Tibial nerve (tissue), 3 donors: ENCODE results near the gene BHLHA15.

ENCODE experiments used
- CTCF ChIP-seq, 5 experiments: fragments of 200-600 bp in 3 of 5; fragments of 450-650 bp in 2 of 5; sonication (generic) in 3 of 5; IDR thresholded peaks; one replicate each; pipeline ENCODE4 v1.5.1; 2016 to 2019; ENCODE audit warnings: antibody characterized with exemption in 5 of 5, mild to moderate bottlenecking in 3 of 5, moderate library complexity in 2 of 5
- POLR2A ChIP-seq, 2 donors: fragments of 450-650 bp; IDR thresholded peaks; one replicate each; pipeline ENCODE4 v1.6.1; 2017; ENCODE audit warnings: antibody characterized with exemption in 2 of 2, mild to moderate bottlenecking in 2 of 2, moderate library complexity in 2 of 2

- TF ChIP-seq CTCF (IDR thresholded peaks at IDR 0.05) (no peak), POLR2A (IDR thresholded peaks at IDR 0.05) (no peak)
Observed at GRCh38 chr7:98167653-98168052, 43.6 kb upstream of the BHLHA15 start.
